Small intestine (tissue), 7 donors: ENCODE measurements around the gene VWA8. TPM values are rescaled to one million over a fixed set of nuclear protein-coding genes. Genes with fewer than 3 reads are reported as not detected.
A peak's percentile ranks its signal among the peaks of the same experiment; 100 is the strongest.
"Not testable (repeated sequence)": the region's sequence is repeated elsewhere in the genome, so short reads cannot be mapped to it uniquely, and the experiment has no call there.

Experiments used
- DNase-seq, 2 donors: peaks; one replicate each; pipeline versions ENCODE4 v3.0.0 to v3.0.0-alpha.2; 2013
- FAIRE-seq: peaks from 2 replicates; lab custom pipeline; 2012; peaks lifted over from hg19 to GRCh38; lab: Jason Lieb, UNC
- H3K27ac ChIP-seq, 3 donors: one replicate each; pipeline ENCODE4 v1.5.1; 2013; ENCODE audit warnings: low read length in 2 of 3, mild to moderate bottlenecking in 2 of 3, control low read depth in 1 of 3, inconsistent platforms in 1 of 3, low read depth in 1 of 3, moderate library complexity in 1 of 3
- H3K27me3 ChIP-seq, 3 donors: one replicate each; pipeline ENCODE4 v1.6.1; 2013; ENCODE audit warnings: low read length in 3 of 3, inconsistent platforms in 1 of 3; ENCODE audit not compliant: control insufficient read depth in 3 of 3, insufficient read depth in 3 of 3
- H3K36me3 ChIP-seq, 3 donors: one replicate each; pipeline ENCODE4 v1.6.1; 2013; ENCODE audit warnings: low read length in 3 of 3, inconsistent platforms in 1 of 3, low read depth in 1 of 3, mild to moderate bottlenecking in 1 of 3, moderate library complexity in 1 of 3; ENCODE audit not compliant: control insufficient read depth in 3 of 3, insufficient read depth in 2 of 3
- H3K4me1 ChIP-seq, 3 donors: one replicate each; pipeline ENCODE4 v1.6.1; 2013; ENCODE audit warnings: low read length in 2 of 3, inconsistent platforms in 1 of 3, low read depth in 1 of 3, mild to moderate bottlenecking in 1 of 3, moderate library complexity in 1 of 3; ENCODE audit not compliant: control insufficient read depth in 3 of 3, insufficient read depth in 2 of 3
- H3K4me3 ChIP-seq, 3 donors: one replicate each; pipeline ENCODE4 v1.5.1; 2013; ENCODE audit warnings: low read length in 3 of 3, control low read depth in 1 of 3, inconsistent platforms in 1 of 3, low read depth in 1 of 3, mild to moderate bottlenecking in 1 of 3, moderate library complexity in 1 of 3
- H3K9me3 ChIP-seq, 2 donors: one replicate each; pipeline ENCODE4 v1.6.1; 2013; ENCODE audit warnings: low read depth in 1 of 2, low read length in 1 of 2; ENCODE audit not compliant: control insufficient read depth in 2 of 2, insufficient read depth in 1 of 2
- WGBS, 3 donors: extraction: QIAGEN DNeasy Blood & Tissue Kit; methylation state at CpG; one replicate each; pipeline ENCODE4 v1.1.7; 2013; 5-methylcytosine and 5-hydroxymethylcytosine counted together
- polyA plus RNA-seq, 4 donors: library from polyadenylated mRNA; stranded (reverse) in 3 of 4; unstranded in 1 of 4; fragments of 200-250 nt in 3 of 4; fragments of 120-200 nt in 1 of 4; gene quantifications; one replicate each; pipeline versions ENCODE4 v1.2.1 to v1.2.3, GENCODE V29; 2013
- donor health status: healthy with polysubstance abuse.
- donor health status: control.
- donor health status: control.
- donor health status: Bipolar disorder and iron deficiency.
- donor health status: healthy.

Gene VWA8
- polyA plus RNA-seq, 4 donors, result 3.8 to 11.5 (median 6.0) TPM

- WGBS, 3 donors, result 96 to 100% (median 97%) methylated on average over 2 of the region's 2 CpGs
Observed at GRCh38 chr13:41897126-41897525, 63.8 kb downstream of the VWA8 start.

GRCh38 chr13:41895478-41895877, 65.4 kb downstream of the VWA8 start:
- Histone ChIP-seq H3K27me3 (no peaks in the 10 kb centered on the region), H3K4me1 (no peaks in the 10 kb centered on the region), H3K36me3 (no peaks in the 10 kb centered on the region), H3K9me3 (peaks cover 0 to 2% of the 10 kb centered on the region in 2 donors), H3K4me3 (no peak overlapping the region), H3K27ac (no peak overlapping the region)
- FAIRE-seq (no peak), DNase-seq (no peak)
- WGBS, 3 donors, result 96 to 97% (median 97%) methylated on average over 1 of the region's 1 CpG

More at GRCh38 chr13:41897126-41897525, 63.8 kb downstream of the VWA8 start:
- H3K9me3 ChIP-seq, result no peaks in the 10 kb centered on the region
- FAIRE-seq, result no peak
- no peak for DNase-seq
- H3K36me3 ChIP-seq, result no peaks in the 10 kb centered on the region
- H3K4me3 ChIP-seq, result no peak overlapping the region
- H3K4me1 ChIP-seq, result no peaks in the 10 kb centered on the region
- H3K27ac ChIP-seq, result no peak overlapping the region
- no peaks in the 10 kb centered on the region for H3K27me3 ChIP-seq

- no peaks in the 10 kb centered on the region for H3K36me3 ChIP-seq
- H3K27me3 ChIP-seq, result no peaks in the 10 kb centered on the region
- peaks cover 0 to 2% of the 10 kb centered on the region in 2 donors for H3K9me3 ChIP-seq
- H3K27ac ChIP-seq, result no peak overlapping the region
- peak in 1 of 2 donors; percentile 3 for DNase-seq
- H3K4me1 ChIP-seq, result no peaks in the 10 kb centered on the region
- WGBS, 3 donors, result 89 to 95% (median 91%) methylated on average over 4 of the region's 4 CpGs
- no peak for FAIRE-seq
- H3K4me3 ChIP-seq, result no peak overlapping the region
Observed at GRCh38 chr13:41891119-41891518, 69.8 kb downstream of the VWA8 start.

GRCh38 chr13:41883147-41883546, 77.8 kb downstream of the VWA8 start:
- no peak for DNase-seq
- no peak for FAIRE-seq
- H3K4me1 ChIP-seq, result no peaks in the 10 kb centered on the region
- H3K9me3 ChIP-seq, result peaks cover 0 to 8% of the 10 kb centered on the region in 2 donors
- no peak overlapping the region for H3K27ac ChIP-seq
- peaks cover 6 to 8% (median 8%) of the 10 kb centered on the region in 3 donors for H3K36me3 ChIP-seq
- no peak overlapping the region for H3K4me3 ChIP-seq
- no peaks in the 10 kb centered on the region for H3K27me3 ChIP-seq

- not testable (repeated sequence) for H3K4me3 ChIP-seq, FAIRE-seq, DNase-seq, H3K36me3 ChIP-seq, H3K4me1 ChIP-seq, H3K27ac ChIP-seq, H3K9me3 ChIP-seq, H3K27me3 ChIP-seq
- 98 to 100% (median 98%) methylated on average over 9 to 27 of the region's 32 CpGs for WGBS, 3 donors
Observed at GRCh38 chr13:41881890-41882289, 79.0 kb downstream of the VWA8 start.

- H3K36me3 ChIP-seq, result peaks cover 6 to 8% (median 8%) of the 10 kb centered on the region in 3 donors
Observed at GRCh38 chr13:41880966-41881365, 79.9 kb downstream of the VWA8 start.

GRCh38 chr13:41864658-41865057, 96.3 kb downstream of the VWA8 start:
- FAIRE-seq (no peak), DNase-seq (no peak)
- Histone ChIP-seq H3K27ac (no peak overlapping the region), H3K36me3 (peaks cover 0 to 6% (median 4%) of the 10 kb centered on the region in 3 donors), H3K4me1 (no peaks in the 10 kb centered on the region), H3K4me3 (no peak overlapping the region), H3K27me3 (no peaks in the 10 kb centered on the region), H3K9me3 (no peaks in the 10 kb centered on the region)
- 88 to 97% (median 95%) methylated on average over 4 of the region's 4 CpGs for WGBS, 3 donors

More at GRCh38 chr13:41880966-41881365, 79.9 kb downstream of the VWA8 start:
- no peaks in the 10 kb centered on the region for H3K27me3 ChIP-seq
- no peak for FAIRE-seq
- peaks cover 0 to 8% of the 10 kb centered on the region in 2 donors for H3K9me3 ChIP-seq
- WGBS, 3 donors, result 96 to 100% (median 99%) methylated on average over 1 of the region's 1 CpG
- H3K27ac ChIP-seq, result no peak overlapping the region
- no peak overlapping the region for H3K4me3 ChIP-seq
- no peaks in the 10 kb centered on the region for H3K4me1 ChIP-seq
- DNase-seq, result no peak

GRCh38 chr13:41862659-41863058, 98.2 kb downstream of the VWA8 start:
- not testable (repeated sequence) for FAIRE-seq, H3K36me3 ChIP-seq, H3K27ac ChIP-seq, H3K27me3 ChIP-seq, DNase-seq, H3K9me3 ChIP-seq, H3K4me3 ChIP-seq, H3K4me1 ChIP-seq

GRCh38 chr13:41859565-41859964, 101.3 kb downstream of the VWA8 start:
- Histone ChIP-seq H3K4me3 (no peak overlapping the region), H3K4me1 (no peaks in the 10 kb centered on the region), H3K27ac (no peak overlapping the region), H3K36me3 (peaks cover 0 to 6% (median 3%) of the 10 kb centered on the region in 3 donors), H3K9me3 (no peaks in the 10 kb centered on the region), H3K27me3 (no peaks in the 10 kb centered on the region)
- 33 to 58% (median 46%) methylated on average over 1 of the region's 1 CpG for WGBS, 3 donors
- DNase-seq, result no peak
- FAIRE-seq, result no peak
